Lung (tissue), 12 donors: ENCODE results near the gene ASTN2. TPM values are rescaled to one million over a fixed set of nuclear protein-coding genes. Genes with fewer than 3 reads are reported as not detected.

ENCODE experiments used
- ATAC-seq: fragments of 200-7000 bp; cut with Tn5 transposase; one replicate; pipeline ENCODE4 v1.9.1; 2020; ENCODE audit warnings: moderate number of reproducible peaks; ENCODE audit not compliant: insufficient read depth, low FRiP score
- DNase-seq, 3 donors: peaks; one replicate each; pipeline ENCODE4 v3.0.0-alpha.2; 2013 to 2017
- H3K27ac ChIP-seq, 2 donors: one replicate each; pipeline ENCODE4 v1.5.1; 2013; ENCODE audit warnings: mild to moderate bottlenecking in 2 of 2, moderate library complexity in 2 of 2, control low read depth in 1 of 2, inconsistent platforms in 1 of 2, low read depth in 1 of 2, low read length in 1 of 2
- H3K27me3 ChIP-seq, 3 donors: one replicate each; pipeline ENCODE4 v1.5.1; 2013; ENCODE audit warnings: low read length in 2 of 3; ENCODE audit not compliant: control insufficient read depth in 3 of 3, insufficient read depth in 3 of 3
- H3K36me3 ChIP-seq, 4 donors: one replicate each; pipeline ENCODE4 v1.5.1; 2013; ENCODE audit warnings: low read length in 4 of 4, mild to moderate bottlenecking in 1 of 4, moderate library complexity in 1 of 4; ENCODE audit not compliant: control insufficient read depth in 4 of 4, insufficient read depth in 4 of 4
- H3K4me1 ChIP-seq, 5 donors: one replicate each; pipeline ENCODE4 v1.5.1; 2013; ENCODE audit warnings: low read length in 5 of 5, mild to moderate bottlenecking in 2 of 5, moderate library complexity in 1 of 5; ENCODE audit not compliant: control insufficient read depth in 5 of 5, insufficient read depth in 5 of 5
- H3K4me3 ChIP-seq: one replicate; pipeline ENCODE4 v1.5.1; 2013; ENCODE audit warnings: mild to moderate bottlenecking, control low read depth, moderate library complexity
- H3K9ac ChIP-seq, 2 donors: one replicate each; pipeline ENCODE4 v1.5.1; 2013; ENCODE audit warnings: low read length in 2 of 2, control low read depth in 1 of 2; ENCODE audit not compliant: insufficient read depth in 1 of 2
- H3K9me3 ChIP-seq, 4 donors: one replicate each; pipeline ENCODE4 v1.5.1; 2013; ENCODE audit warnings: low read length in 3 of 4, mild to moderate bottlenecking in 1 of 4, moderate library complexity in 1 of 4; ENCODE audit not compliant: control insufficient read depth in 4 of 4, insufficient read depth in 3 of 4
- WGBS, 2 donors: extraction: QIAGEN DNeasy Blood & Tissue Kit; methylation state at CpG; one replicate each; pipeline ENCODE4 v1.1.7; 2013; 5-methylcytosine and 5-hydroxymethylcytosine counted together
- polyA plus RNA-seq, 2 donors: library from polyadenylated mRNA; stranded (reverse); fragments of 200-250 nt; gene quantifications; one replicate each; pipeline ENCODE4 v1.2.1, GENCODE V29; 2013
- total RNA-seq, 2 donors: library from RNA; depleted of rRNA in 1 of 2; stranded (reverse); fragments of >200 nt in 1 of 2; gene quantifications; one replicate each; pipeline ENCODE4 v1.2.1, GENCODE V29; 2014 to 2021
- TF ChIP-seq, protein P1 (sequence below): IDR thresholded peaks from 2 replicates; pipeline ENCODE4 v1.5.1; 2012; ENCODE audit warnings: mild to moderate bottlenecking; ENCODE audit errors: control extremely low read depth, extremely low read depth
- donor health status: control.
- donor health status: control.
- donor health status: Bipolar disorder and iron deficiency.
- donor health status: healthy.
- donor health status: DM: yes; HTN: yes; CAD: no.

ASTN2 gene
- total and polyA plus RNA-seq, 4 donors = 1.4 to 7.0 (median 3.3) TPM

DNA sequence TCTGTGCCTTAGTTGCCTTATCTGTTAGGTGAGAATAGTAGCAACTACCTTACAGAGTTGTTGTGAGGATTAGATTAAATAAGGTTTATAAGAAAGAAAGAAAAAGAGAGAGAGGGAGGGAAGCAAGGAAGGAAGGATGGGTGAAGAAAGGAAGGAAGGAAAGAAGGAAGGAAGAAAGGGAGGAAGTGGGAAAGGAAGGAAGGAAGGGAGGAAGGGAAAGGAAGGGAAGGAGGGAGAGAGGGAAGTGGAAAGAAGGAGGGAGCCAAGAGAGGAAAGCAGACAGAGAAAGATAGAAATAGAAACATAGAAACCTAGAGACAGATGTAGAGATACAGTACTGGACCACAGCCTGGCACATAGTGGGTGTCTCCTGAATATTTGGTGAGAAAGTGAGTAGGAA lies 934.9 kb downstream of the ASTN2 start:
- Histone ChIP-seq H3K4me3 (no peak overlapping the region), H3K9ac (no peak overlapping the region), H3K9me3 (no peaks in the 10 kb centered on the region), H3K27me3 (no peaks in the 10 kb centered on the region), H3K27ac (no peak overlapping the region), H3K36me3 (no peaks in the 10 kb centered on the region), H3K4me1 (peaks cover 0 to 51% (median 27%) of the 10 kb centered on the region in 5 donors)
- no peak for DNase-seq
- no peak for ATAC-seq
- TF ChIP-seq, protein P1, sequence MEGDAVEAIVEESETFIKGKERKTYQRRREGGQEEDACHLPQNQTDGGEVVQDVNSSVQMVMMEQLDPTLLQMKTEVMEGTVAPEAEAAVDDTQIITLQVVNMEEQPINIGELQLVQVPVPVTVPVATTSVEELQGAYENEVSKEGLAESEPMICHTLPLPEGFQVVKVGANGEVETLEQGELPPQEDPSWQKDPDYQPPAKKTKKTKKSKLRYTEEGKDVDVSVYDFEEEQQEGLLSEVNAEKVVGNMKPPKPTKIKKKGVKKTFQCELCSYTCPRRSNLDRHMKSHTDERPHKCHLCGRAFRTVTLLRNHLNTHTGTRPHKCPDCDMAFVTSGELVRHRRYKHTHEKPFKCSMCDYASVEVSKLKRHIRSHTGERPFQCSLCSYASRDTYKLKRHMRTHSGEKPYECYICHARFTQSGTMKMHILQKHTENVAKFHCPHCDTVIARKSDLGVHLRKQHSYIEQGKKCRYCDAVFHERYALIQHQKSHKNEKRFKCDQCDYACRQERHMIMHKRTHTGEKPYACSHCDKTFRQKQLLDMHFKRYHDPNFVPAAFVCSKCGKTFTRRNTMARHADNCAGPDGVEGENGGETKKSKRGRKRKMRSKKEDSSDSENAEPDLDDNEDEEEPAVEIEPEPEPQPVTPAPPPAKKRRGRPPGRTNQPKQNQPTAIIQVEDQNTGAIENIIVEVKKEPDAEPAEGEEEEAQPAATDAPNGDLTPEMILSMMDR = no peak

GRCh38 chr9:116479056-116479544 lies 935.8 kb downstream of the ASTN2 start:
- H3K4me3 ChIP-seq = no peak overlapping the region
- H3K4me1 ChIP-seq = peaks cover 0 to 55% (median 27%) of the 10 kb centered on the region in 5 donors
- no peaks in the 10 kb centered on the region for H3K36me3 ChIP-seq
- H3K27me3 ChIP-seq = no peaks in the 10 kb centered on the region
- no peak for ATAC-seq
- H3K9me3 ChIP-seq = no peaks in the 10 kb centered on the region
- H3K9ac ChIP-seq = no peak overlapping the region
- TF ChIP-seq, protein P1 = no peak
- no peak overlapping the region for H3K27ac ChIP-seq
- 68 to 77% methylated on average over 1 of the region's 1 CpG for WGBS, 2 donors
- DNase-seq = peak in 1 of 3 donors; percentile 62

DNA sequence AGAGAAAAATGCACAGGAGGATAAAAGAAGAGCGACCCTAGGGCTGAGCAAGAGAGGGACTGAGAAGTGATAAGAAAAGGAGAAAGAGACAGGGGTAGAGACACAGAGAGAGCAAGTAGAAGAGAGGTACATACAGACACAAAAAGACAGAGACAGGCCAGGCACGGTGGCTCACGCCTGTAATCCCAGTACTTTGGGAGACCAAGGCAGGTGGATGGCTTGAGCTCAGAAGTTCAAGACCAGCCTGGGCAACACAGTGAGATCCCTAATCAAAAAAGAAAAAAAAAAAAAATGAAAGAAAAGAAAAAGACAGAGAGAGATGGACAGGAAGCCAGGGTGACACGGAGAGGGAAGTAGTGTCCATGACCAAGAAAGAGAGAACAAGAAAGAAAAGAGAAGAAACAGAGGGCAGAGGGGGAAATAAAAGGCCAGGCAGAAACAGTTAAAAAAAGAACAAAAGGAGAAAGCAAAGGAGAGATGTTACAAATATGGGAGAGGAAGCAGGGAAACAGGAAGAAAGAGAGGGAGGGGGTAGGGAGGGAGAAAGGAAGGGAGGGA lies 937.2 kb downstream of the ASTN2 start:
- no peak for DNase-seq
- Histone ChIP-seq H3K9ac (no peak overlapping the region), H3K36me3 (no peaks in the 10 kb centered on the region), H3K27me3 (no peaks in the 10 kb centered on the region), H3K4me3 (no peak overlapping the region), H3K9me3 (no peaks in the 10 kb centered on the region), H3K27ac (no peak overlapping the region), H3K4me1 (peaks cover 0 to 44% (median 12%) of the 10 kb centered on the region in 5 donors)
- TF ChIP-seq, protein P1 = no peak
- no peak for ATAC-seq
- WGBS, 2 donors = 84 to 87% methylated on average over 4 of the region's 4 CpGs

GRCh38 chr9:116476935-116477381 lies 937.9 kb downstream of the ASTN2 start:
- ATAC-seq (no peak), DNase-seq (peak; percentile 93 to 98 (median 97))
- Histone ChIP-seq H3K36me3 (no peaks in the 10 kb centered on the region), H3K27ac (peak overlapping the region in 1 of 2 donors; percentile 3), H3K27me3 (no peaks in the 10 kb centered on the region), H3K9ac (no peak overlapping the region), H3K4me3 (no peak overlapping the region), H3K9me3 (no peaks in the 10 kb centered on the region), H3K4me1 (peaks cover 0 to 42% (median 8%) of the 10 kb centered on the region in 5 donors)
- WGBS, 2 donors = 62 to 75% methylated on average over 10 of the region's 10 CpGs
- TF ChIP-seq, protein P1 = no peak
